GM12891 (cell line): ENCODE measurements around the gene ORMDL3.
"Not testable (repeated sequence)": the region's sequence is repeated elsewhere in the genome, so short reads cannot be mapped to it uniquely, and the experiment has no call there.

Experiments used
- DNase-seq: peaks from one replicate; pipeline ENCODE4 v3.0.0; 2011; ENCODE audit warnings: low spot score; ENCODE audit not compliant: insufficient read length
- FAIRE-seq: peaks from 2 replicates; lab custom pipeline; 2011; peaks lifted over from hg19 to GRCh38; lab: Jason Lieb, UNC
- PAX5 ChIP-seq: IDR thresholded peaks from 2 replicates; pipeline ENCODE4 v1.6.1; 2011; ENCODE audit warnings: low read length, moderate library complexity, mild to moderate bottlenecking; ENCODE audit not compliant: insufficient read depth, severe bottlenecking
- POLR2A ChIP-seq: IDR thresholded peaks from 2 replicates; pipeline ENCODE4 v1.6.1; 2011; ENCODE audit warnings: low read depth, low read length, control low read depth
- POLR2AphosphoS5 ChIP-seq: IDR thresholded peaks from 2 replicates; pipeline ENCODE4 v1.6.1; 2011; ENCODE audit warnings: low read depth, low read length, control low read depth
- POU2F2 ChIP-seq: IDR thresholded peaks from 2 replicates; pipeline ENCODE4 v1.6.1; 2011; ENCODE audit warnings: low read depth, mild to moderate bottlenecking, control low read depth, low read length, moderate library complexity
- SPI1 ChIP-seq: IDR thresholded peaks from 2 replicates; pipeline ENCODE4 v1.6.1; 2011; ENCODE audit warnings: low read depth, low read length, control low read depth
- TAF1 ChIP-seq: IDR thresholded peaks from 2 replicates; pipeline ENCODE4 v1.6.1; 2011; ENCODE audit warnings: low read depth, low read length, control low read depth

Gene ORMDL3

GRCh38 chr17:39951924-39952679 lies 24.7 kb upstream of the ORMDL3 start:
- DNase-seq (no peak), FAIRE-seq (no peak)
- TF ChIP-seq POLR2A (no peak), POU2F2 (no peak), TAF1 (no peak), PAX5 (no peak), POLR2AphosphoS5 (no peak), SPI1 (no peak)

GRCh38 chr17:39950871-39951348 lies 23.5 kb upstream of the ORMDL3 start:
- TF ChIP-seq POLR2AphosphoS5: no peak
- no peak for TF ChIP-seq POLR2A
- TF ChIP-seq TAF1: no peak
- no peak for TF ChIP-seq POU2F2
- FAIRE-seq: no peak
- no peak for DNase-seq

GRCh38 chr17:39949028-39949427 lies 21.6 kb upstream of the ORMDL3 start:
- no peak for FAIRE-seq
- TF ChIP-seq PAX5 (no peak), POU2F2 (no peak), POLR2A (no peak), TAF1 (no peak), POLR2AphosphoS5 (no peak), SPI1 (no peak)
- no peak for DNase-seq

- peak; percentile 71 for FAIRE-seq
These were observed 21.1 kb upstream of the ORMDL3 start for GRCh38 chr17:39948489-39948828.

GRCh38 chr17:39946551-39947330 lies 19.3 kb upstream of the ORMDL3 start:
- FAIRE-seq (no peak), DNase-seq (no peak)
- TF ChIP-seq SPI1 (no peak), TAF1 (no peak), POLR2A (no peak), POU2F2 (no peak), POLR2AphosphoS5 (no peak), PAX5 (no peak)

More at GRCh38 chr17:39948489-39948828, 21.1 kb upstream of the ORMDL3 start:
- not testable (repeated sequence) for DNase-seq

GRCh38 chr17:39944393-39944711 lies 17.0 kb upstream of the ORMDL3 start:
- FAIRE-seq (no peak), DNase-seq (no peak)
- TF ChIP-seq TAF1: no peak
- TF ChIP-seq PAX5: no peak
- no peak for TF ChIP-seq SPI1
- TF ChIP-seq POLR2AphosphoS5: no peak
- TF ChIP-seq POU2F2: no peak
- no peak for TF ChIP-seq POLR2A

GRCh38 chr17:39943702-39944392 lies 16.4 kb upstream of the ORMDL3 start:
- DNase-seq (no peak), FAIRE-seq (no peak)
- no peak for TF ChIP-seq POLR2A

GRCh38 chr17:39939588-39940419 lies 12.4 kb upstream of the ORMDL3 start:
- no peak for DNase-seq
- TF ChIP-seq SPI1 (no peak), POU2F2 (0 out of 2 replicates have a peak, but pooled peaks have one; percentile 13)
- FAIRE-seq: peak; percentile 91

GRCh38 chr17:39939106-39939505 lies 11.7 kb upstream of the ORMDL3 start:
- TF ChIP-seq SPI1: no peak
- no peak for TF ChIP-seq POLR2AphosphoS5
- no peak for TF ChIP-seq PAX5
- no peak for TF ChIP-seq TAF1
- TF ChIP-seq POLR2A: no peak
- TF ChIP-seq POU2F2: no peak
- FAIRE-seq: peak; percentile 35
- no peak for DNase-seq
